Measurements from ENCODE around the gene ENG.

ENG gene

DNA sequence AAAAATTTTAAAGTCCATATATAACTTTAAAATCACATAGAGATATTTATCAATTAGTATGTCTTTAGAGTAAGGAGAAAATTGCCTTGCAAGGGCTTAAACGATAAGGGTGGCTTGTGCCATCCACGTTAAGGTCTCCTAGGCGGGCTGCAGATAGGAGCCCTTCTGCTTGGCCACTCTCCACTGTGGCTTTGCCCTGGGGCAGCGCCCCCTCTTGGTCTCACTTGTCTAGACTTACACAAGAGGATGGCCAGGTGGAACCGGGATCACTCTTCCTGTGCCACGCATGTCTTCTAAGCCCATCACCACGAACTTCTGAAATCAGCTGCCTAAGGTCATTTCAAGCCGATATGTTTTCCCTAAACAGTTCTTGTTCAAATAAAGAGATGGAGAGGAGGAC is 48.8 kb downstream of the ENG start:
- H3K36me3 ChIP-seq (ENCODE audit: insufficient read depth, low read length), result peaks cover 54% of the 10 kb centered on the region

DNA sequence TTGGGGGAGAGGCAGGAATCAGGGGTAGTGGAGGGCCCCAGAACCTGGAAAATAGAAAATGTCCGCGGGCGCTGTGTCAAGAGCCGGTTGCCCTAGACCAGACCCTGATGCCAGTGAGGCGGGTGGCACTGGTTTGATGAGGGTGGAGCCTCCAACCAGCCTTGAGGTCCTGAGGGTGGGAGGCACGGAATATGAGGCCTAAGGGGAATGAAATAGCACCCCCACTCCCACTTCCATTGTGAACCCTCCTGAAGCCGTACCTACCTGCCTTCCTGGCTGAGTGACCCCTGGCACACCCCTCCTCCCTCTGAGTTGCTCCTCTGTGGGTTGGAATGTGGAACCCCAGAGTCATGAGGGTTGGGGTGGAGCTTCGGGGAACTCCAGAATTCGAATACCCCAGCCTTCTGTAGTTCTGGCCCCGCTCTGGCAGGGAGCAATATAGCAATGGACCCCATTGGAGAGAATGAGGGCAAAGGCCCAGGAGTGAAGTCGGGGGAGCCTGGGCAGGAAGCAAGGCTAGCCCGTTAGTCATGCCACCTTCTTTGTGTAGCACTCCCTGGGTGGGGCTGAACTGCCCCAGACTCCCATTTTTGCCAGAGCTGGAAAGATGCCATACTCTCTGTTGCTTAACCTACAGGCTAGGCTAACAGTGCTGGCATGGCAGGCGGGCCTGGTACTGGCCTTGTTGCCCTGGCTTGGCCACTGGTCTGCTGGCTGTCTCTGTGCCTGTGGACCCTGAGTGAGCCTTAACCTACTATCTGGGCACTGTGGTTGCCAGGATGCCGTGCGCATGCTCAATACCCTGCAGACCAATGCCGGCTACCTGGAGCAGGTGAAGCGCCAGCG is 50.7 kb downstream of the ENG start:
- TF ChIP-seq EZH2 (IDR thresholded peaks at IDR 0.05; ENCODE audit: borderline replicate concordance, low read depth, low read length, severe bottlenecking), result no peak
- TF ChIP-seq, protein P1, sequence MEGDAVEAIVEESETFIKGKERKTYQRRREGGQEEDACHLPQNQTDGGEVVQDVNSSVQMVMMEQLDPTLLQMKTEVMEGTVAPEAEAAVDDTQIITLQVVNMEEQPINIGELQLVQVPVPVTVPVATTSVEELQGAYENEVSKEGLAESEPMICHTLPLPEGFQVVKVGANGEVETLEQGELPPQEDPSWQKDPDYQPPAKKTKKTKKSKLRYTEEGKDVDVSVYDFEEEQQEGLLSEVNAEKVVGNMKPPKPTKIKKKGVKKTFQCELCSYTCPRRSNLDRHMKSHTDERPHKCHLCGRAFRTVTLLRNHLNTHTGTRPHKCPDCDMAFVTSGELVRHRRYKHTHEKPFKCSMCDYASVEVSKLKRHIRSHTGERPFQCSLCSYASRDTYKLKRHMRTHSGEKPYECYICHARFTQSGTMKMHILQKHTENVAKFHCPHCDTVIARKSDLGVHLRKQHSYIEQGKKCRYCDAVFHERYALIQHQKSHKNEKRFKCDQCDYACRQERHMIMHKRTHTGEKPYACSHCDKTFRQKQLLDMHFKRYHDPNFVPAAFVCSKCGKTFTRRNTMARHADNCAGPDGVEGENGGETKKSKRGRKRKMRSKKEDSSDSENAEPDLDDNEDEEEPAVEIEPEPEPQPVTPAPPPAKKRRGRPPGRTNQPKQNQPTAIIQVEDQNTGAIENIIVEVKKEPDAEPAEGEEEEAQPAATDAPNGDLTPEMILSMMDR (IDR thresholded peaks at IDR 0.05; ENCODE audit: borderline replicate concordance, extremely low read depth, low read length, poor library complexity, severe bottlenecking), result no peak
- H4K20me1 ChIP-seq (ENCODE audit: insufficient read depth, low read length), result peaks cover 22% of the 10 kb centered on the region
- H2AFZ ChIP-seq (ENCODE audit: low read depth, low read length), result peak overlapping the region; percentile 62
- peak overlapping the region; percentile 91 for H3K4me2 ChIP-seq (ENCODE audit: insufficient read depth, low read length)
- no peaks in the 10 kb centered on the region for H3K9me3 ChIP-seq (ENCODE audit: insufficient read depth, low read length, severe bottlenecking)
- peak overlapping the region; percentile 87 to 97 for H3K4me3 ChIP-seq (ENCODE audit: low read depth in 1 of 2, low read length in 2 of 2)
- H3K27me3 ChIP-seq (ENCODE audit: insufficient read depth, low read length, poor library complexity), result no peaks in the 10 kb centered on the region
- H3K27ac ChIP-seq (ENCODE audit: low read length), result peak overlapping the region; percentile 97
- peaks cover 38% of the 10 kb centered on the region for H3K36me3 ChIP-seq (ENCODE audit: insufficient read depth, low read length)
- H3K4me1 ChIP-seq (ENCODE audit: insufficient read depth, low read length), result peaks cover 22% of the 10 kb centered on the region
- ATAC-seq (ENCODE audit: insufficient read depth, low read depth) (peak; percentile 19; the same call in 1 of the 3 replicates), DNase-seq (peak; percentile 42)
- H3K79me2 ChIP-seq (ENCODE audit: insufficient read depth, low read length), result peaks cover 34% of the 10 kb centered on the region
- peak overlapping the region; percentile 93 for H3K9ac ChIP-seq (ENCODE audit: low read depth, low read length)

More for the DNA sequence above, 48.8 kb downstream of the ENG start:
- peaks cover 22% of the 10 kb centered on the region for H3K4me1 ChIP-seq (ENCODE audit: insufficient read depth, low read length)
- H2AFZ ChIP-seq (ENCODE audit: low read depth, low read length), result no peak overlapping the region
- H3K27ac ChIP-seq (ENCODE audit: low read length), result no peak overlapping the region
- ATAC-seq (ENCODE audit: insufficient read depth, low read depth), result no peak
- no peak for TF ChIP-seq EZH2 (IDR thresholded peaks at IDR 0.05; ENCODE audit: borderline replicate concordance, low read depth, low read length, severe bottlenecking)
- TF ChIP-seq, protein P1 (IDR thresholded peaks at IDR 0.05; ENCODE audit: borderline replicate concordance, extremely low read depth, low read length, poor library complexity, severe bottlenecking), result peak; percentile 51
- DNase-seq, result peak; percentile 39
- H4K20me1 ChIP-seq (ENCODE audit: insufficient read depth, low read length), result peaks cover 27% of the 10 kb centered on the region
- H3K9me3 ChIP-seq (ENCODE audit: insufficient read depth, low read length, severe bottlenecking), result no peaks in the 10 kb centered on the region
- no peak overlapping the region for H3K9ac ChIP-seq (ENCODE audit: low read depth, low read length)
- H3K4me3 ChIP-seq (ENCODE audit: low read depth in 1 of 2, low read length in 2 of 2), result no peak overlapping the region
- H3K4me2 ChIP-seq (ENCODE audit: insufficient read depth, low read length), result no peak overlapping the region
- peaks cover 34% of the 10 kb centered on the region for H3K79me2 ChIP-seq (ENCODE audit: insufficient read depth, low read length)
- no peaks in the 10 kb centered on the region for H3K27me3 ChIP-seq (ENCODE audit: insufficient read depth, low read length, poor library complexity)

DNA sequence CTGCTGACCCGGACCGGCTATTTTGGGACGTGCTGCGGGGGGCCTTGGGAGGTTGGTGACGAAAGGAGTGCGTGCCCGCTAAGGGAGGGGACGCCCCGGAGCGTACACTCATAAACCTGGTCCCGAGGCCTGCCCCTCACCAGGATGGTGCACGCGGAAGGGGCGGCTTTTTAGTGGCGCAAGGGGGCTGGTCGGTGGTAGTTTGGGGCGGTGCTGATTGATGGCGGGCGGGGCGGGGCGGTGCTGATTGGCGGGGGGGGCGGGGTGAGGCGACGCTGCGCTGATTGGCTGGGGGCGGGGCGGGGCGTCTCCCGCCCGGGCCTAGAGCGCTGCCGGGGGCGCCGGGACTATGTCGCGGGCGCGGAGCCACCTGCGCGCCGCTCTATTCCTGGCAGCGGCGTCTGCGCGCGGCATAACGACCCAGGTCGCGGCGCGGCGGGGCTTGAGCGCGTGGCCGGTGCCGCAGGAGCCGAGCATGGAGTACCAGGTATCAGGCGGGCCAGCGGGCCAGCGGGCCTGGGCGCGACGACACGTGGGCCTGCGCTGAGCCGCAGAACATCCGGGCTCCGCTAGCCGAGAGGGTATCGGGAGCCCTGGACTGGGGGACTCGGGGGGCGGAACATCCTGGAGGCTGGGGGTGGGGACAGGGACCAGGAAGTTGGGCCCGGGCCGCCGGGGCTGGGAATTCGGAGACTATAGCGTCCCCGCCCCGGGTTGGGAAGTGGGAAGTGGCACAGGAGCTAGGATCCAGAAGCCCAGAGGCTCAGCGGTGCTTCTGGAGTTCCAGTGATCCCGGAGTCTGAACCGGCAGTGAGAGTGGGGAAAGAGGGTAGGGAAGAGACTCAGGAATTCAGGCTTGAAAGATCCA is 51.6 kb downstream of the ENG start, which contains the start of gene FPGS:
Gene FPGS (plus strand): TSS at position 307 of the 868 bp plus-strand sequence. CDS start 43 bp downstream, at position 350.
- Histone ChIP-seq H3K79me2 (ENCODE audit: insufficient read depth, low read length) (peaks cover 32% of the 10 kb centered on the region), H3K9ac (ENCODE audit: low read depth, low read length) (peak within 1 kb of the TSS; percentile 93), H3K4me3 (ENCODE audit: low read depth in 1 of 2, low read length in 2 of 2) (peak within 1 kb of the TSS; percentile 87 to 97), H3K9me3 (ENCODE audit: insufficient read depth, low read length, severe bottlenecking) (no peaks in the 10 kb centered on the region), H4K20me1 (ENCODE audit: insufficient read depth, low read length) (peaks cover 22% of the 10 kb centered on the region), H3K27ac (ENCODE audit: low read length) (peak within 1 kb of the TSS; percentile 97), H3K4me1 (ENCODE audit: insufficient read depth, low read length) (peaks cover 24% of the 10 kb centered on the region), H3K4me2 (ENCODE audit: insufficient read depth, low read length) (peak within 1 kb of the TSS; percentile 91), H2AFZ (ENCODE audit: low read depth, low read length) (peak within 1 kb of the TSS; percentile 94), H3K36me3 (ENCODE audit: insufficient read depth, low read length) (peaks cover 29% of the 10 kb centered on the region), H3K27me3 (ENCODE audit: insufficient read depth, low read length, poor library complexity) (no peaks in the 10 kb centered on the region)
- TF ChIP-seq, protein P1 (IDR thresholded peaks at IDR 0.05; ENCODE audit: borderline replicate concordance, extremely low read depth, low read length, poor library complexity, severe bottlenecking), result no peak
- no peak for TF ChIP-seq EZH2 (IDR thresholded peaks at IDR 0.05; ENCODE audit: borderline replicate concordance, low read depth, low read length, severe bottlenecking)
- peak; percentile 85 for DNase-seq
- peak; percentile 87 for ATAC-seq (ENCODE audit: insufficient read depth, low read depth)

Data from DND-41 (cell line).